HTR-8/SVneo (cell line): ENCODE results near the gene STAT5B.

Experiments used
- DNase-seq: peaks from one replicate; pipeline ENCODE4 v3.0.0; 2011; ENCODE audit warnings: low spot score, mixed read lengths; ENCODE audit not compliant: insufficient read length
- FAIRE-seq: peaks from 2 replicates; lab custom pipeline; 2011; peaks lifted over from hg19 to GRCh38; lab: Jason Lieb, UNC

STAT5B gene

DNA sequence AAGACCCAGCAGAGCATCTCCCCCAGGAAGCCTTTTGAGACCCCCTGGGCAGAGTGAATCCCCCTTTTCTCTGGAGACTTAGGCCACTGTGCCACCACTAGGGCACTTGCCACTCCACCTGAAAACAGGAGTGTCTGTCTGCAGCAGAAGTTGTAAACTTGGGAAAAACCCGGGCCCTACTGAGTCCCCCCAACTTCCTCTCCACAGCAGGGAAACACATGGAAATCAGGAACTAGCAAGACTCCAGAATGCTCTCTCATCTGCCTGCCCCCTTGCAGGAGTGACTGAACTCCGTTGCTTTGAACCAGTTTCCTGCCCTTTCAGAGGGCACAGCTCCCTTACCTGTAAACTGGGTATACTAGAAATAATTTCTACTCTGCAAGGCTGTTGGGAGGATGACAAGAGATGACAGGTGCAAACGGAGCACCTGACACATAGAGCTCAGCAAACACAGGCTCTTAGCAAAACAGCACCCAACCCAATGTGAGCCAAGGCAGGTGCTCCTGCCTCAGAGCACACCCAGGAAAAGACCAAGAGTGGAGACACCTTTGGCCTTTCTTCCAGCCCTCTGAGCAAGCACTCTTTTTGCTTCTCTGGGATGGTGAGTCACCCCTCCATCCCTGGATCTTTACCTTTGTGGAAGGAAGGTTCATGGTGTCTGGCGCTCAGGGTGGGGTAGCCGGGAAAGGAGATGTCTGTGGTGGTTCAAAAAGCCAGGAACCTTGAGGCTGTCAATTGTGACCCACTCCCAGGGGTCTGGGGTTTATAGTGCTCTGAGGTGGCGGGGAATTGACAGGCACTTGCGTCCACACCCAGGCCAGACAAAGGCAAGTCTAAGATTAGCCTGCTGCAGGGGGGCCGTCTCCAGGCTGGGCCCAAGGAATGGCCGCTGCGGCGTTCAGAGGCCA lies 91.2 kb downstream of the STAT5B start, which contains the start of gene HCRT:
HCRT (minus strand) TSS at position 740 of the 908 bp plus-strand sequence; CDS start at position 653, 87 bp downstream.
- no peak for DNase-seq
- FAIRE-seq = no peak

DNA sequence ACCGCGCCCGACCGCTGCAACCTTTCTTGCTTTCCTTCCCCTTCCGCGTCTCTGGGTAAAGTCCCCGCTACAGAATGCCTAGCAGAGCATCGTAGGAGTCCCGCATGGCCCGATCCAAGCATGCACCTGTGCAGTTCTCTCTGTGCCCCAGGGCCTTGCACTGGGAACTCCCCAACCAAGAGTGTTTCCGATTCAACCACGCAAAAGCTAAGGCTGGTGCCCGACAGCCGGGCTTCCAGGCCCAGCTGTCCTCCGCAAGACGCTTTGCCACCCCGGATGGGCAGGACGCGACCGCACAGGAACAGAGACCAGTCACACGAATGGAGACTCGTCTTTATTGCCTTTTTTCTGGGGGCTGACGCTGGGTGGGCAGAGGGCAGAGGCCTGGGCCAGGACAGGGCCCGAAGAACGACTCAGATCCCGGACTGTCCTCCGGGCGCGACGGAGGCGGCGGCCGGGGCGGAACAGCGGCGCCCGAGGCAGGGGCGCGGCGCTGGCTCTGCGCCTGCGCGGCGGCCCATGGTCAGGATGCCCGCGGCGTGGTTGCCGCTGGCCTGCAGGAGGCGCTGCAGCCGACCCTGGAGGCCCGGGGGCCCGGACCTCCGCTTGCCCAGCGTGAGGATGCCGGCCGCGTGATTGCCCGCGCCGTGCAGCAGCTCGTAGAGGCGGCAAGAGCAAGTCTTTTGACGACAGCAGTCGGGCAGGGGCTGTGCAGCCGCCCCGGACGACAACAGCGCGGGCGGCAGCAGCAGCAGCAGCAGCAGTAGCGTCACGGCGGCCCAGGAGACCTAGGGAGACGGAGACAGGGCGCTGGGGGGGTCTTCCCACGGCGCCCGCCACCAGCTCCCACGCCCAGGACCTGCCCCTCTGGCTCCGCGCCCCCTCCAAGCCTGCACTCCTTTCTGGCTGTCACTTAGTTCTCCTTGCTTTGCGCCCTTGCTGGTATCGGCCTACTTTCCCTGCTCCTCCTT lies 92.2 kb downstream of the STAT5B start:
- FAIRE-seq = no peak
- DNase-seq = no peak

DNA sequence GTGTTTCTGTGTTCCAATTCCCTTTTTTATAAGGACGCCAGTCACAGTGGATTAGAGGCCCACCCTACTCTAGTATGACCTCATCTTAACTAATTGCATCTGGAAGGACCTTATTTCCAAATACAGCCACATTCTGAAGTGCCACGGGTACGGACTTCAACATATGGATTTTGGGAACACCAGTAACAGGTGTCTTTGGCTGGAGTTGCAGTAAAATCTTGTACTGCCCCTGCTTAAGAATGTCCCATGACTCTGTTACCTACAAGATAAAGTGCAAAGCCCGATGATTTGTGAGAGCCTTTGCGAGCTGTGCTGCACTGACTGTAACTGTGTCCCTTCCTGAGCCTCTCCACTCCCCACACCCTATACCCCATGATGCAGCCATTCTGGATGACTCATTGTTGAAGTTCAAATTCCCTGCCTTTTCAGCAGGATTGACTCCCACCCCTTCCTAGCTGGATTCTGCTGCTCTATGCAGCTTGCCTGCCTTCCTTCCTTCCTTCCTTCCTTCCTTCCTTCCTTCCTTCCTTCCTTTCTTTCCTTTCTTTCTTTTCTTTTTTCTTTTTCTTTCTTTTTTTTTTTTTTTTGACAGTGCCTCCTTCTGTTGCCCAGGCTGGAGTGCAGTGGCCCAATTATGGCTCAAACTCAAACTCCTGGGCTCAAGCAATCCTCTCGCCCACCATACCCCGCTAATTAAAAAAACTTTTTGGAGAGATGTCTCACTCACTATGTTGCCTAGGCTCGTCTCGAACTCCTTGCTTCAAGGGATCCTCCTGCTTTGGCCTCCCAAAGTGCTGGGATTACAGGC lies 93.1 kb downstream of the STAT5B start:
- peak; percentile 13 for FAIRE-seq

DNA sequence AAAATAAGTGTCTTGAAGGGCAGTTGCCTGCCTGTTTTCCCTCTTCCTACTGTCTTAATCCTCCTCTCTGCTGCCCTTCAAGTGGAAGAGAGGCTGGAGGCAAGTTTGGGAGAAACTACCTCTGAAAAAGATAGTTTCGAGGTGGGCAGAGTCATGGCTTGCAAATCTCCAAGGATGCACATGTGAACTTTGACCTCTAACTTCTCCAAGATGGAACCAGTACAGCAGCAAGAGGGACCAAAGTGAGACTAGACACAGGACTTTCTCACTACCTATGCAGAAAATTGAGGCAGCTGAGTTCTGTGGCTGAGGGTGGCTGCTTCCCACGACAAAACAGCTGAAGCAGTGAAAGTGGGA lies 94.4 kb downstream of the STAT5B start:
- DNase-seq (no peak), FAIRE-seq (no peak)

More for the DNA sequence above, 93.1 kb downstream of the STAT5B start:
- no peak for DNase-seq

DNA sequence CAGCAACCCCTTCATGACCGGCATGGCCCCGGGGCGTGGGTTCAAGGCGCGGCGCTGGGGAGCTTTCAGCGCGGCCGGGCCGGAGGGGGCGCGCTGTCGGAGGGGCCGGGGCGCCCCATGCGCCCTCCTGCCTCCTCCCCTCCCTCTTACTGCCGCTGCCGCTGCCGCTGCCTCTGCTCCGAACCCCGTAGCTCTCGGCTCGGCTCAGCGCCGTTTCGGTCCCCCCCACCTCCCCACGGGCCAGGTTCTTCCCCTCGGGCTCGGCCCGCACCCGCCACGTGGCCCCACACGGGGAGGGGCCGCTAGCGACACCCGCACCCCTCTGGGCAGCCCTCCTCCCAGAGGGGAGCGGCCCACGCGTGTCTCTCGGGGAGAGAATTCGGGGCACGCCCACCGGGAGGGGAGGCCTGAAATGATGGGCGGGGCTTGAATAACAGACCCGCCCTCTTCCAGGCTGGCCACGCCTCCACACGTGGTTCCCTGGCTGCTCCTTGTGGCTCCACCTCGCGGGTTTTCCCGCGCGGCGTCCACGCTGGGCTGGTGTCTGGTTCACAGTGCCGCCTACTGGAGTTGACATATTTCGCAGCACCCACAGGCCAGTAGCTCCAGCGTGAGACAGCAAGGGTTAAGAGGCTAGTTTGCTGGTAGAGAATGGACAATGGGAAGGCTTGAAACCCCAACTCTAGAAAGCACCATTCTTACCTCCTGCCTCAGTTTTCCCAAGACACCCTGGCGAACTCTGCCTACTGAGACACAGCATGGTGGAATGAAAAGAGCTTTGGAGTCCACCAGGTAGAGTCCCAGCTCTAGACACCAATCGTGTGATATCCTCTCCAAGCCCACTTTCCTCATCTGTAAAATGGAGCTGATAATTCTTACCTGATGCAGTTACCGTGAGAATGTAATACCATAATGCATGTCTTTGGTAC lies 95.0 kb downstream of the STAT5B start, which contains the start of gene KCNH4:
KCNH4 (minus strand) TSS at position 221 of the 929 bp plus-strand sequence; CDS start at position 24, 197 bp downstream.
- FAIRE-seq = peak; percentile 66
- DNase-seq = peak; percentile 65

DNA sequence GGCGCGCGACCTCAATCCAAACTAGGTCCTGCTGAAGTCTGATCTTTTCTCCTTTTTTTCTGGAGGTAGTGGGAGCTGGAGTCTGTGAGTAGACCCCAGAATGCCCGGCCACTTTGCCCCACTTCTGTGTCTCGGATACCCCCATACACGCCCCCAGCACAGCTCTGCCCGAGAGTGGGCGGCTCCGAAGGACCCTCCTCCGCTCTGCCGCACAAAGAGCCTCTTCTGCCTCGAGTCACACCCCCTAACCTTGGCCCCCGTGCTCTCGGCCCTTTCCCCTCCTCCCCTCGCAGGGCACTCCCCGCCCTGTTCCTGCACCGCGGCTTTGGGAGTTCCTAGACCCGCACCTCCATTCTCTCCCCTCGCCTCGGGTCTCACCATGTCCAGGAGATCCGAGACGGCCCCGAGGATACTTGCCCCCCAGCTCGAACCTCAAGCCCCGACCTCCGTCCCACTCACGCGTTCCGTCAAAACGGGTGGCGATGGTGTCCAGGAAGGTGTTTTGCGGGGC lies 95.7 kb downstream of the STAT5B start:
- no peak for FAIRE-seq
- DNase-seq = no peak

DNA sequence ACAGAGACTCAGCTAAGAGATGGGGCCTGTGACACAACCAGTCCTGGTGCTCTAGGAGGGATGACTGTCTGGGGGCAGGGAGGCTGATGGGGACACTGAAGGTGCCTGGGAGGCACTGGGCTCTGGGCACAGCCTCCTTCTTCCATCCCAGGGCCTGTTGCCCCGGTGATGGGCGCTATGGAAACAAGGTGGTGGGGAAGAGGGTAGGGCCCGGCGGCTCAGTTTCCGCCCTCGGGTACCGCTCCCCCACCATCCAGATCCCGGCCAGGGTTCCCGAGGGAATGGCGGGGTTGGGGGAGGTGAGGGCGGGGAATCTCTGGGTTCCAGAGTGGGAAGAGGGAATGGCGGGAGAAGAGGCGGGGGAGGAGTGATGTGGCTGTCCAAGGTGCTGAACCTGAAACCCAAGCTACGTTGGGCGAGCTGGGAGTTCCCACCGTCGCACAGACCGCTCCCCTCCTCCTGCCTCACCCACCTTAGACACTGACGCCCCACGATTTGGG lies 96.2 kb downstream of the STAT5B start:
- DNase-seq (peak; percentile 53), FAIRE-seq (no peak)

DNA sequence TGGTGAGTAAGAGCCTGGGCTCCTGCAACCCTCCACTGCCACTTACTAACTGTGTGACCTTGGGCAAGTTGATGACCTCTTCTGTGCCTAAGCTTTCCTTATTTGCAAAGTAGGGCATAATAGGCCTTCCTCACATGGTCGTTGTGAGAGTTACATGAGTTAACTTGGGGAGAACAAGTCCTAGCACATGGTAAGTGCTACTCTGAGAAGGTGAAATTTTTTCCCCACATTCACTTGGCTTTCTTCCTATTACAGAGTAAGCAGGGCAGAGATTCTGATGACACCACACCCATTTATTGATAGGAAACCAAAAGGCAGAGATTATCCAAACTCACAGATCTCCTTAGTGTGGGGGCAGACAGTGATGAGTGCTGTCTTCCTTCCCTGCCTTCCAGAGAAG lies 96.9 kb downstream of the STAT5B start:
- DNase-seq (no peak), FAIRE-seq (peak; percentile 20)

DNA sequence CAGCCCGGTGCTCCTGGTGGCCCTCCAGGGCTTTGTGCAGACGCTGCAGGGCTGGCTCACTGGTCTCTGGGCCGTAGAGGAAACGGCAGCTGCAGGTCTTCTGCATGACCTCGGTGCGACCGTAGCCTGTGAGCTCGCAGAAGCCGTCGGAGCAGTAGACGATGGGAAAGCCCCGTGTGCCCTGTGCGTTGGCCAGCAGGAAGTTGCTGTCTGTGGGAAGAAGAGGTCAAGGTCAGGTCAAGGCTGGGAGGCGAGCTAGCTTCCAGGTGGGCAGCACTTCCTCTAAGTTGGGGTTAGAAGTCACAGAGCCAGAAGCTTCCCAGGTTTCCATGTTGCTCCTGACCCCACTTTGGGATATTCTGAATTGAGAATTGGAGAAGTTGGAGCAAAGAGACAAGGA lies 97.4 kb downstream of the STAT5B start:
- DNase-seq = no peak
- FAIRE-seq = no peak

DNA sequence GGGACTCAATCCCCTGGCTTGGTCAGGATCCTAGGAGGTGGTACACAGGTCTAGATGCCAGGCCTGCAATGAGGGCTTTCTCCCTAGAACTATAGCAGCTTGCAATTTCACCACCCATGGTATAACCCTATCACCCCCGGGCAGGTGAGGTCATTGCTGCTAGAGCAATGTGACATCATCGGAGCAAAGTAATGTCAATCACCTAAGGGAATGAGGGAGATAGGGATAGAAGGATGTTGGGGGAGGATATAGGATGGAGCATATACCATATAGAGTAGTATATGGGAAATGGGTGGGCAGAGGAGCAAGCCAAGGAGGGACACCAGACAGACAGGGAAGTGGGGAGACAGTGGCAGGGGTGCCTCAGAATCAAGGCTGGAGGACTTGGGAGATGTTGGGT lies 98.5 kb downstream of the STAT5B start:
- DNase-seq (no peak), FAIRE-seq (peak; percentile 16)

DNA sequence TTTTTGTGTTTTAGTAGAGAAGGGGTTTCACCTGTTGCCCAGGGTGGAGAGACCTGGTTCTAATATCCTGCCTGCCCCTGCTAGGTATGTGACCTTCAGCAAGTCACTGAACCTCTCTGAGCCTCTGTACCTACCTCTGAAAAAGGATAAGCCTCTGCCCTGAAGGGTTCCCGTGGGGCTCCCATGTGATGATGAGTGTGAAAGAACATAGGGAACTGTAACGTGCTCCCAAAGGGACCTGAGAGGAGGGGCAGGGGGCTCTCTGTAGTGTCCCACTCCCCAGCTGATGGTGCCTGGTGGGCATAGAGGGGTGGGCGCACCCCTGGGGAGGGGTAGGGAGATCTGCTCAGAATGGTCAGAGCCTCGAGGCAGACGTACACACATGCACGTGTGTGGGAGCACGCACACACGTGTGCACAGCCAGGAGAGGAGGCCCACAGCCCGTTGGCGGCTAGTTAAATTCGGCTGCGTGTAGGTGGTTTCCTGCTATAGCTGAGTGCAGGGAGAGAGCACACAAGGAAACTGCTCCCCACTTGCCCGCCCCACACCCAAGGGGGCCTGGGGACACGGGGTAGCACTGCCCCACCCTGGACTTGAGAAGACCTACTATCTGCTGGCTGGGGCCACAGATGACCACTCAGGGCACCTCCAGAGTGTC lies 101.9 kb downstream of the STAT5B start:
- no peak for DNase-seq
- FAIRE-seq = peak; percentile 16

DNA sequence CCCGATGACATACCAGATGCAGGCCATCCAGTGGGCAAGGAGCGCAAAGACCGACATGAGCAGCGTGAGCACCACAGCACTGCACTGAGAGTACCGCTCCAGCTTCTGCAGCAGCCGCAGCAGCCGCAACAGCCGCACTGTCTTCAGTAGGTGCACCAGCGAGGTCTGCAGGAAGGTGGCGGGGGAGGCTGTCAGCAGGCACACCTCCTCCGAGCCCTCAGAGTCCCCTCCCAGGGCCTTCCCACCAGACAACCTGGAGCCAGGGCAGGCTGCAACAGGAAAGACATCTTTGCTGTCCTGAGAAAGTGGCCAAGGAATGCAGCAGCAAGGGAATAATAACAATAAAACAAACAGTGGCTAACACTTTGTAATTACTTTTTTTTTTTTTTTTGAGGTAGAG lies 104.4 kb downstream of the STAT5B start:
- DNase-seq = no peak
- no peak for FAIRE-seq

DNA sequence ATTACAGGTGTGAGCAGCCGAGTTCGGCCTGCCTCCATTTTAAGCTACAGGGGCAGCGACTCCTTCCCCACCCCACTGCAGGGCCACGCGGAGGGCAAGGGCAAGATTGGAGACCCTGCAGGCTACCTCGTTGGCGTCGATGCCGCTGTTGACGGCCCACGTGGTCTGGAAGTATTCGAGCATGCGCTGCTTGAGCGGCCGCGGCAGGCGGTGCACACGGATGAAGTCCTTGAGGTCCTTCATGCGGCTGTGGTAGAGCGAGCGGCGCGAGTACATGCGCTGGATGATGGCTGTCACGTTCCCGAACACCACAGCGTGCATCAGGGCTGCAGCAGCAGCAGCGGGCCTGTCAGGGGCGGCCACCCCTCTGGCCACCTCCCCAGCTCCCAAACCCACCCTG lies 106.8 kb downstream of the STAT5B start:
- DNase-seq = no peak
- peak; percentile 52 for FAIRE-seq

DNA sequence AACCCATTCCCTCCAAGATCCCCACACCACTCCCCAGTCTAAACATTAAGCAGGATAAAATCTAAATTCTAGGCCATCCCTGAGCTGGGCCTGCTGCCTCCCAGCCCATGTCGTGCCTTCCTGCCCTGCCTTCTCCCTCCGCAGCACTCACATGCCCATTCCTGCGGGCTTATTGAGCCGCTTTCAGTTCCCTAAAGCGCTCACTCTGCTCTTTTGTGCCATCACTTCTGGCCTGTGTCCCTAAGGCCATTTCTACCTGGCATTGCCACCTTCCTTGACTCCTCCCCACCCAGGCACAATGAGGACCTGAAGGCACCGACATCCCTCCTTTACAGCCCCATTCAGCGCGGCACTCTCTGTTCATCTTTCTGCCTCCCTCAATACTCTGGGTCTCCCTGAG lies 108.4 kb downstream of the STAT5B start:
- FAIRE-seq (no peak), DNase-seq (no peak)

DNA sequence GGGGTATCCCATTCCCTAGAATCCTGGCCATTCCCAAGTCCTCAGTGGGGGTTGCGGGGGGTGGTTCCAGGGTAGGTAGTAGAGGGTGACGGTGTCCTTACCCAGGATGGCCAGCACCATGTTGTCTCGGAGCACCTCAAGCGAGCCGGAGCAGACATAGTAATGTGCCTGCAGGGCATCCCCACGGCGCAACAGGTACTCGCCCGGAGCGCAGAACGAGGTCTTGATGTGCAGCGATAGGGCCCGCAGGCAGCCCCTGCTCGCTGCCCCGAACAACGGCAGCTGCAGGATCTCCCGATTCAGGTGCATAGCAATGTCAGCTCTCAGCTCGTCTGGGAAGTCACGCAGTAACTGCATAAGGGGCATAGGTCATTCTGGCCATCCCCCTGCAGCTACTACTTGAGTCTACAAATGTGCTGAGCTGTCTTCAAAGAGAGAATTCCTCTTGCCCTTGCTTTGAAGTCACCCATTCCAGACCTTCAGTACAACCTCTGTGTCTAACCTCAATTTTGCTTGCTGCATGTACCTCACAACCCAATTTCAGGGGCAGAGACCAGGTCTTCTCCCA lies 109.9 kb downstream of the STAT5B start:
- FAIRE-seq = no peak
- DNase-seq = no peak

DNA sequence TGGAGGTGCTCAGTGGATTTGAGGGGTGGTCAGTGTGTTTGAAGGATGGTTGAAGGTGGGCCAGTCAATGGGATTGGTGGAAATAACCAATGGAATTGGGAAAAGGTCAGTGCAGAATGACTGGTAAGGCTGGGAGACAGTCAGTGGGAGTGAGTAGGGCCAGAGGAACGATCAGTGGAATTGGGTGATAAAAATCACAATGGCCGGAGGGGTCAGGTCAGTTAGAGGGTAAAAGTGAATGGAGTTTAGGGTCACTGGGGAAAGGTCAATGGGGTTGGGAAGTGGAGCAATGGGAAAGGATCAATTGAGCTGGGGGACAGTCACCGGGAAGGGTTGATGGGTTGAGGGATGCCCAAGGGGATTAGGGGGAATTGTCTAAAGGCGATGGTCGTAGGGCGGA lies 110.4 kb downstream of the STAT5B start:
- DNase-seq = no peak
- FAIRE-seq = peak; percentile 4

DNA sequence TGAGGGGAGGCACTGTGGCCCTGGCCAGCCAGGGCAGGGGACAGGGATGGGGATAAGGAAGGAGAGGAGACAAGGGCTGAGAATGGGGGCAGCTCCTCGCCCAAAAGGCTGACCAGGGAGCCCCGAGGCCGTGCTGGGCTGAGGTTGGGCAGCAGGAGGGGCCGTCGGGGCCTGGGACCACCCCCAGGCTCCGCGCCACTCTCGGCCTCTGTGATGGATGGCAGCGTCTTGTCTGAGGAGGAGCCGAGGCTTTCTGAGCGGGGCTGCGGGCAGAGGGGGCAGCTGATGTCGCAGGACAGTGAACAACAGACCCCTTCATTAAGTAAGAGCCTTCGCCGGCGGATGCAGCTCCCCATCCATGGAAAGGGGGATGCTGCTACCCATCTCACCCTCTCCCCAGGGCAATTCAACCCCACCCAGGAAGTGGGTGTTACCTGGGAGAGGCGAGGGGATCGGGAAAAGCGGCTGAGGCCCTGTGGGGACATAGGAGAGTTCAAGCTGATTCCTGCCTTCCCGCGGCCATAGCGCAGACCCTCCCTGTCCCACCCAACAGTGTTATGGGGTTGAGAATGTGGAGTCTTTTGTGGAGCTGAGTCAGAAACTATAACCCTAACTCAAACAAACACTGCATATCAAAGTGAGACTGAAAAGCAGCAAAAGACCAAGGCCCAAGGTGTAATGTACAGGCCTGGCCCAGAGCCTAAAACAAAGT lies 112.3 kb downstream of the STAT5B start:
- no peak for DNase-seq
- no peak for FAIRE-seq
